ENCODE measurements around the gene MYRFL.
"Not testable (repeated sequence)": the region's sequence is repeated elsewhere in the genome, so short reads cannot be mapped to it uniquely, and the experiment has no call there.

MYRFL gene

DNA sequence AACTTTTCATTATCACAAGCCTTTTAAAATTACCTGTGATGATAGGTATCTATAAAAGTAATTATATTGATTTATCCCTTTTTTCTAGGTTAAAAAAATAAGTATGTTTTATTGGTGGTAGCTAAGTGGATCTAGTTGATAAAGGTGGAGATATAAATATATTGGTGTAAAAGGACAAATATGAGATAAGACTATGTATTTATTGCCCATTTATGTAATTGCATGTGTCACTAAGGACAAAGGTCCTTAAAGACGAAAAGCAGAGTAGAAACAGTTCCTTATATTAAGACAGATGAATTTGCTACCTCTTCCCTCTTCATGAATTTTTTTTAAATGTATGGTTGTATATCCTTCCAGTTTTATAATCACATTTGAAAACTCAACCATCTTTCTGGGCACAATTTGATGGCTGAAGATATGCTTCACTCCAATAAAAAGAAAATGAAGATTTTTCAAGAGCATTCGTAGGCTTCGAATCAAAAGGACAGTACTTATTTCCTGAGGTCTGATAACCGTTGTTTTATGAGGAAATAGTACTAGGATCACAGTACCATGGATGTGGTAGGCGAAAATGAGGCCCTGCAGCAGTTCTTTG, at the start of gene MYRFL:
Gene MYRFL (plus strand): TSS at position 262 of the 595 bp plus-strand sequence. CDS start 291 bp downstream, at position 553.
- in situ Hi-C loops (cut with MboI; ENCODE audit: low sequenced_read_pairs): no loop called here

DNA sequence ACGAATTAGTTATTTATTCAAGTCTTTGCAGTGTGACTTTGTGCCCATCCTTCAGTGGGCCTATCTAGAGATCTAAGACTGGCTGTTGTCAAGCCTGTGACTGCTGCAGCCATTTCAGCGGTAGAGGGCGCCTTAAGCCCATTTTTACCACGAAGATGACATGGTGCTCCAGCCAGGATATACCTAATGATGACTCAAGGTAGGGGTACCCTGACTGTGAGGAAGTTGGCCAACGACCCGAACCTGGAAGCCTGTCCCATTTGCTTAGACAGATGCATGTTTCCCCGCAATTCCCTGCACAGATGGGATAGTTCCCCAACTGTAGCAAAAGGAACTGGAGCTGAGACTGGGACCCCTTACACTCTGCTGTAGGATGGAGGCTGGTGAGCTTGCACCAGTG, 45.1 kb upstream of the MYRFL start:
- in situ Hi-C loops (cut with MboI; ENCODE audit: low sequenced_read_pairs): no loop called here

DNA sequence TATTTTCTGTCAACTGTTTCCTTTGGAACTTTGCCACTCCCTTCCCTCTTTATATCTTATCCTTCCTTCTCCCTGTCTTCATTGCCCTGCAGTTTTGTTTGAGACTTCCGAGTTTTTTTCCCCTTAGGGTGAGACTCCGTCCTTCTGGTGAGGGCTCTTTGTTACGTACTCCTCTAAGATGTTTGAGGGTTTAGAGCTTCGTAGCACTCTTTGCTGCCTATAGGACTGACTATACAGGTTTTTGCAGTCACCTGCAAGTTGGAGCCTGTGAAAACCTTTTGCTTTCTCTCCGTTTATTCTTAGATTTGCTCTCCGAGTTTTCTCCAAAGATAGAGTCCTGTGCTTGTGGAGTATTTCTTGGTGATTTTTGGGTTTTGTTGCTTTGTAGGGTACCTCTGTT, 41.7 kb upstream of the MYRFL start:
- in situ Hi-C loops (cut with MboI; ENCODE audit: low sequenced_read_pairs): no loop called here

DNA sequence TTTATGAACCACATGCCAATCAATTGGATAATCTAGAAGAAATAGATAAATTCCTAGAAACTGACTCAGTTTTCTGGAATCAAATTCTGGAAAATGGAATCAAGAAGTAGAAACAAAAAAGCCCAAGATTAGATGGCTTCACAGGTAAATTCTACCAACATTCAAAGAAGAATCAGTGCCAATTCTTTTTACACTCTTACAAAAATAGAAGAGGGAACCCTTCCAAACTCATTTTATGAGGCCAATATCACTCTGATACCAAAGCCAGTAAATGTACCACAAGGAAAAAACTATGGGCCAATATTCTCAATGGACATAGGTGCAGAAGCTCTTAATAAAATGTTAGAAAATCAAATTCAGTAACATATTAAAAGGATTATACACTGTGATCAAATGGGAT, 35.7 kb upstream of the MYRFL start:
- in situ Hi-C loops (cut with MboI; ENCODE audit: low sequenced_read_pairs): no loop called here

DNA sequence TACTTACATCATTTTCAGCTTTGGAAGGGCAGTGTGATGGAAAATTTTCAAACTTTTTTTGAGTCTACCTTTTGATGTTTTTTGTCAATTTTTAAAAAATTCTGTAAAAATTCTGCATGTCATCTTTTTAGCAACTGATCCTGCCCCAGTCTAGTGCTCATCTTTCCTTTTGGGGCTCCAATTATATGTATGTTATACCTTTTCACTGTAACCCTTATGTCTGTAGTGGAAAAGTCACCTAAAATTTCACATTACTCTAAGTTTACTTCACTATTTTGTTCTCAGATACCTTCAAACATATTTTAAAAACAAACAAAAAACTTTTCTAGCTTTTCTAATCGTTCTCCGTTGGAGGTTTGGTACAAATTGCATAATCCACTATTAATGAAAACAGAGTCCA, 32.5 kb upstream of the MYRFL start:
- in situ Hi-C loops (cut with MboI; ENCODE audit: low sequenced_read_pairs): no loop called here

DNA sequence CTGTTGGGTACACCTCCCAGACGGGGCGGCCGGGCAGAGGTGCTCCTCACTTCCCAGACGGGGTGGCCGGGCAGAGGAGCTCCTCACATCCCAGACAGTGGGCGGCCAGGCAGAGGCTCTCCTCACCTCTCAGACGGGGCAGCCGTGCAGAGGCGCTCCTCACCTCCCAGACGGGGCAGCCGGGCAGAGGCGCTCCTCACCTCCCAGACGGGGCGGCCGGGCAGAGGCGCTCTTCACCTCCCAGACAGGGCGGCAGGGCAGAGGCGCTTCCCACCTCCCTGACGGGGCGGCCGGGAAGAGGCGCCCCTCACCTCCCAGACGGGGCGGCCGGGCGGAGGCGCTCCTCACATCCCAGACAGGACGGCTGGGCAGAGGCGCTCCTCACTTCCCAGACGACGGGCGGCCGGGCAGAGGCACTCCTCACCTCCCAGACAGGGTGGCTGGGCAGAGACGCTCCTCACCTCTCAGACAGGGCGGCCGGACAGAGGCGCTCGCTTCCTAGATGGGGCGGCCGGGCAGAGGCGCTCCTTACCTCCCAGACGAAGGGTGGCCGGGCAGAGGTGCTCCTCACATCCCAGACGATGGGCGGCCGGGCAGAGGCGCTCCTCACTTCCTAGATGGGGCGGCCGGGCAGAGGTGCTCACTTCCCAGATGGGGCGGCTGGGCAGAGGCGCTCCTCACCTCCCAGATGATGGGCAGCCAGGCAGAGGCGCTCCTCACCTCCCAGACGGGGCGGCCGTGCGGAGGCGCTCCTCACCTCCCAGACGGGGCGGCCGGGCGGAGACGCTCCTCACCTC, 17.7 kb upstream of the MYRFL start:
- in situ Hi-C loops (cut with MboI; ENCODE audit: low sequenced_read_pairs): not testable (repeated sequence)

DNA sequence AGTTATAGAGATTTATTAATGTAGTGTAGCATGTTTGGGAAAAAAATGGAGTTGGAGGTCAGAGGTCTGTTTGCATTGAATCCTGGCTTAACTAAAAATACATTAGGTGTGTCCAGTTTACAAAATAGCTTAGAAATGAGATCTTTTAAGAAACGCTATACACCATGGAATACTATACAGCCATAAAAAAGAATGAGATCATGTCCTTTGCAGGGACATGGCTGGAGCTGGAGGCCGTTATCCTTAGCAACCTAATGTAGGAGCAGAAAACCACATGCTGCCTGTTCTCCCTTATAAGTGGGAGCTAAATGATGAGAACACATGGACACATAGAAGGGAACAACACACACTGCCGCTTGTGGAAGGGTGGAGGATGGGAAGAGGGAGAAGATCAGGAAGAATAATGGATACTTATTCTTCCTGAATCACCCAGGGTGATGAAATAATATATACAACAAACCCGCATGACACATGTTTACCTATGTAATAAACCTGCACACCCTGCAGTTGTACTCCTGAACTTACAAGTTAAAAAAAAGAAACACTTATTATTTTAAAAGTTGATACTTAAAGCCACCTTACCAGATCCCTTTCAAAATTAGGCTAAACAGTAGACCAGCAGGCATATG, 14.0 kb upstream of the MYRFL start:
- in situ Hi-C loops (cut with MboI; ENCODE audit: low sequenced_read_pairs): no loop called here

DNA sequence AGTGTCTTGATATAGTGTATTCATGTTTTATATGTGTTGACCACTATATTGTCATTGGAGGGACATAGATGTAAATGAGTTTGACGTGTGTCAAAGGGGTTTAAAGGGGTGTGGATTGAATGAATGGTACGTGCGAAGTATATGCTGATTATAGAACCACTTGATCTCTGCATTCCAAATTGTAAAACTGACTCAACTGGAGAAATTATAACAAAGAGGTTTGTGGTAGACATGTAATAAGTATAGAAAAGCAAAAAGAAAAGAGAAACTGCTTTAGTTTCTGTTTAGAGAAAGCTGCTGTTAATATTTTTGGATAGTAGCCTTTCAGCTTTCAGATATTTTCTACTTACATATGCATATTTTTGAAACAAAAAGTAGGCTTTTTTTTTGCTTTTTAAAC, 8.9 kb upstream of the MYRFL start:
- in situ Hi-C loops (cut with MboI; ENCODE audit: low sequenced_read_pairs): no loop called here

DNA sequence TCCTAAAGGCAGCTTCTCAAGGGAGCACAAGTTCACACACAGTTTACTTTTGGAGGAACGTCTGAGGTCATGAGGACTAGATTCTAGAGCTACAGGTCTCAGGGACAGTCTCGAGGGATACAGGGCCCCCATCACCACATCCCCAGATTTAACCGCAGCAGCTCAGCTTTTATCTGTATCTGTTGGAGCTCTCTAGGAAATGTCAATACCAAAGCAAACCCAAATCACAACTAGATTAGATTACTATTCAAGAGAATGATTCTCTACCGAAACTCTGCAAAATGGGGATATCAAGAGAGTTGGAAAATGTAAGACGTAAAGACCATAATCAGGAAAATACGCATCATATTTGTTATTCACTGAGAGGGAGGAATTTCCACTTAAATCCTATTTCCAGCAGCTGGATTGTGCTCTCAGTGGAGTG, 4.0 kb upstream of the MYRFL start:
- in situ Hi-C loops (cut with MboI; ENCODE audit: low sequenced_read_pairs): no loop called here

DNA sequence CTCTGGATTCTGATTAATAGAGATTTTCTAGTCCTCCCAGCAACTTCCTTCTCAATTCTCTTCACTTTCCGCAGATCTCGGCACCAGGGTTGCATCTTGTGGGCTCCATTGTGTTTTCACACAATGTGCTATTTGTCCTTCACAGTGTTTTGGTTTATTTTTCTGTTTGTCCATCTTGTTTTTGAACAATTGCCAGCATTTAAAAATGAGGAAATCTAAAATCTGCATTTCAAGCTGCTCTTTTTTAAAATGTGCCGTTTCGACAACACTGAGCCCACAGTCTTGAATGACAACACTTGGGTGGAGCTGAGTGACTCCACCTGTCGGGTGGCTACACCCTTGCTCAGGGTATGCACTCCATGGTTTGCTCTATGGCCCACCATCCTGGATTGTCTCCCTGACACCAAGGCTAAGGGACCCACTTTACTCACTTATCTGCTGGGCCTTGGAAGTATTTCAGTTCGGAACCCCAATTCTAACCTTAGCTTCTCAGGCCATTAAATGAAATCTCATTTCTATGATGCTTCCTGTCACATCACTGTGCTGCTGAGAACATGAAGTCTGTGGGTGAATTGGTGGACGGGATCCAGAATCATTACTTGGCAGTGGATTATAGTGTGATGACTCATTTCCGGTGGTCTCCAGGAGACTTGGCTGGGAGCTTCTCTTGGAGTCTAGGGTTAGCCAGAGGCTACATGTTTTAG, 3.4 kb upstream of the MYRFL start:
- in situ Hi-C loops (cut with MboI; ENCODE audit: low sequenced_read_pairs): no loop called here

DNA sequence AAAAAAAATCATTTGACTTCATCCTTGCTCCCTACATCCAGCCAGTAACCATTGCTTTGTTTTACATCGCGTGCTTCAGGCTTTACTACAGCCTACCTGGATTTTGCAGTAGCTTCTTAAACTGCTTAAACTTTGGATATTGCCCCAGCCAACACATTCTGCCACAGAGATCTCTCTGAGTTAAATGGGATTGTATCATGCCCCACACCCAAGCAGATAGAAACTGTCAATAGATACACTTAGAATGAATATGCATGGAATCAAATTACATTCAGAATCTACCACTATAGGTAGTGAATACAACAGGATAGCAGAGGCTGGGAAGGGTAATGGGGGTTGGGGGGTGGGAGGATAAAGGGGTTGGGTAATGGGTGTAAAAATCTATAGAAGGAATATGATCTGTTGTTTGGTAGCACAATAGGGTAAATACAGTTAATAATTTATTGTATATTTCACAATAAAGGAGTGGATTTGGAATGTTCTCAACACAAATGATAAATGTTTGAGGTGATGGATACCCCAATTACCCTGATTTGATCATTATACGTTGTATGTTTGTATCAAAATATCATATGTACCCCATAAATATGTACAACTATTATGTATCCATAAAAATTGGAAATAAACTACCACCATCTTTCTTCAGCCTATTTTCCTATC, 2.7 kb upstream of the MYRFL start:
- in situ Hi-C loops (cut with MboI; ENCODE audit: low sequenced_read_pairs): no loop called here

DNA sequence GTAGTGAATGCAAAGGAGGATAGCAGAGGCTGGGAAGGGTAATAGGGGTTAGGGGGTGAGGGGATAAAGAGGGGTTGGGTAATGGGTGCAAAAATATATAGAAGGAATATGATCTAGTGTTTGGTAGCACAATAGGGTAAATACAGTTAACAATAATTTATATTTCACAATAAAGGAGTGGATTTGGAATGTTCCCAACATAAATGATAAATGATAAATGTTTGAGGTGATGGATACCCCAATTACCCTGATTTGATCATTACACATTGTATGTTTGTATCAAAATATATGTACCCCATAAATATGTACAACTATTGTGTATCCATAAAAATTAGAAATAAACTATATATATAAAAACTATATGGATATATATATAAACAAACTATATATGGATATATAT, 999 bp upstream of the MYRFL start:
- in situ Hi-C loops (cut with MboI; ENCODE audit: low sequenced_read_pairs): no loop called here

DNA sequence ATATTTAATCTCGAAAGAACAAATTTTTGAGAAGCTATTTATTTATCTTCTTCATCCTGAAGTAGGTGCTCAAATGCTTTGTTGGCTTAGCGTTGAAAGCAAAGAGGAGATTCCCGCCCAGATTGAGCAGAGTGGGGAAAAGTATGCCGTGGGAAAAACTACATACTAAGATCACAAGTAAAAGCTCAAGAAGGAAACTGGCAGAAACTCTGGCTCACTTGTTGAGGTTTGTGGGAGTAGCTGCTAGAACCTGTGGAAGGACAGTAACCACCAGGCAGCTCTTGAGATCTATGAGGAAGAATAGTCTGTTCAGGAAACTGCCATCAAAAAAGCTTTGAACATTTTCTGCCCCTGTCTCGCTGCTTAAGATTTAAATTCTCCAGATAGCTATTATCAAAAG, 3.9 kb downstream of the MYRFL start:
- in situ Hi-C loops (cut with MboI; ENCODE audit: low sequenced_read_pairs): no loop called here

DNA sequence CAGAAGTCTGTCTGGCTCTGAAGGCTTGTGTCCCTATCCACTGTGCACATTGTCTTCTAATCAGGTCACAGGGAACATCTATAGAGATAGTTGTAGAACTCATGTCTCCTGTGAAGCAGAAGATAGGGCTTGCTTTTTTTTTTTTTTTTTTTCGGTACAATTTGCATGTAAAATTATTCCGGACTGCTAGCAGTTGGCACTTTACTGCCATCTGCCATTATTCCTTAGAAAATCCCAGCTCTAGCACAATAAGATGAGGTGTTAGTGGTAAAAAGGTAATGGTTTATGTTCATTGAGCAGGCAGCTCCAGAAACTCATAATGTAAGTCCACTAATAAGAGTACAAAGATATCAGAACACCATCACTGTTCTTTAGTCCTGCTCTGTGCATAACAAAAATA, 8.7 kb downstream of the MYRFL start:
- in situ Hi-C loops (cut with MboI; ENCODE audit: low sequenced_read_pairs): no loop called here

DNA sequence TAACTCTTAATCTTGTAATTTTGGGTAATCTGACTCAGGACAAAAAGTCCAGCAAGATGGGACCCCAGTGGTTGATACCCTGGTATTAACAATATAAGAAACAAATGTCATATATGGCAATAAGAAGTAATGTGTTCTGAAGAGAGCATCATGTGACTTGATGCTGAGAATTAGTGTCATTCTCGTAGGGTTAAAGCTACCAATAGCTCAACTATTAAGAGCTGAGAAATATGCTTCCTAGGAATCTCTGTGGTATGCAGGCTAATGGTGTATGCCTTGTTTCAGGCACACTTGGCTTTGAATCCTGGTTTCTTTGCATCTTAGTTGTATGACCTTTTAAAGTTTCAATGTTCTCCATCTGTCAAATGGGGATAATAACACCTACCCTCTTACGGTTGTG, 9.1 kb downstream of the MYRFL start:
- in situ Hi-C loops (cut with MboI; ENCODE audit: low sequenced_read_pairs): no loop called here

DNA sequence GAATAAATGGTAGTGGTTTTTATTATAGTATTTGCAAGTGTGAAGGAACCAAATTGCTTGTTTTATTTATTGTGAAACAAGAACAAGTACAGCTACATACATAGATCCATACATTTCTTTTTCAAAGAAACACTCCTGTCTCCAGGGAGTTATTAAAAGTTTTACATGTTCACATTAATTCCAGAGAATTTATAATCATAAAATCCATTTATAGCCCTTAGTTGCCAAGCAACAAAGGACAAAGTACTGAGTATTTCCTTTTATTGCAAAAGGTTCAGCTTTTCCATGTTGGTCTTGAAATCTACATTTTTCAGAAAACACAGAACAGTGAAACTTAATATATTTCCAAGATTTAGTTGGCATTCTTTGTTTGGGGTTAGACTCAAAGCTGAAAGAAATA, 9.5 kb downstream of the MYRFL start:
- in situ Hi-C loops (cut with MboI; ENCODE audit: low sequenced_read_pairs): no loop called here

DNA sequence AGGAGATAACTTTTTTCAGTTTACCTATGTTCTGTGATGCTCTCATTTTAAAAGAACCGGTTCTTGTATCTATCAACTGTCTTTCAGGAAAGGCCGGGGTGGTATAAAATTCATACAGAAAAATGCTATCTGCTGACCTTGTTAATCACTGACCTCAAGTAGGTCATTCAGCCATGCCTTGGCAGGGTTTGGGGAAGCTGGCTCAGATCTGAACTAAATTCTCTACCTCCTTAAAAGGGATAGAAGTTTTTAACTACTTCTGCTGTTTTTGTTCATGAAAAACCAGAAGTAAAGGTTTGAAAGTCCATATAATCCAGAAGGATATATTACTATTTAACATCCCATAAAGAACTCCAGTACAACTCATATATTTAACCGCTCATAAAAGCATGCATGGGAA, 10.1 kb downstream of the MYRFL start:
- in situ Hi-C loops (cut with MboI; ENCODE audit: low sequenced_read_pairs): no loop called here

DNA sequence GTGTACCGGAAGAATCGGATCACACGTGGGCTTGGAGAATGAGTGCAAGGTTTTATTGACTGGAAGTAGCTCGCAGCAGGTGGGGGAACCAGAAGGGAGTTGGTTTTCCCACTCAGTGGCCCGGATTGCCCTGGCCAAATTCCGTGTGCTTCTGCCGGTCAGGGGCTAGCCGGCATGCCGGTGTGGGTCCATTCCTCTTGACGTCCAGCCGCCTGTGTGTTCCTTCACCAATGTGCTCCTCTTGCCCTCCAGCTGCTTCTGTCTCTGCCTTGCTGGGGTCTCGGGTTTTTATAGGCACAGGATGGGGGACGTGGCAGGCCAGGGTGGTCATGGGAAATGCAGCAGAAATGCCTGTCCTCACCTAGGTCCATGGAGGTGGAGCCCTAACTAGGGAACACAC, 11.0 kb downstream of the MYRFL start:
- in situ Hi-C loops (cut with MboI; ENCODE audit: low sequenced_read_pairs): no loop called here

DNA sequence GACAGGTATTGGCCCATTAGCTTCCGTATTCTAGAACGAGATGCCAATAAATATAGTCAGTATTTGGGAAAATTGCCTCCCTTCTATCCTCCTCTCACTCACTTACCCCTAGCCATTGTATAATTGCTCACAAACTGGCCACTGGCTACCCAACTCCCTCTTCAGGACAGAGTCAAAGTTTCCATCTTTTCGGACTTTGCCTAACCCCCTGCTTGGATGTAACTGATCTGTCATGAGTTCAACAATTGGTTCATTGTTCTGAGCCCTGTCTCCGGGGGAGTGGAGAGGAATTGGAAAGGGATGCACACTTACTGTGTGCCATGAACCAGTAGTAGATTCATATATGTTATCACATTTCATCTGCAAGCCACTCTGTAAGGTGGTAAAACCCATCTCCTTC, 12.2 kb downstream of the MYRFL start:
- in situ Hi-C loops (cut with MboI; ENCODE audit: low sequenced_read_pairs): no loop called here

DNA sequence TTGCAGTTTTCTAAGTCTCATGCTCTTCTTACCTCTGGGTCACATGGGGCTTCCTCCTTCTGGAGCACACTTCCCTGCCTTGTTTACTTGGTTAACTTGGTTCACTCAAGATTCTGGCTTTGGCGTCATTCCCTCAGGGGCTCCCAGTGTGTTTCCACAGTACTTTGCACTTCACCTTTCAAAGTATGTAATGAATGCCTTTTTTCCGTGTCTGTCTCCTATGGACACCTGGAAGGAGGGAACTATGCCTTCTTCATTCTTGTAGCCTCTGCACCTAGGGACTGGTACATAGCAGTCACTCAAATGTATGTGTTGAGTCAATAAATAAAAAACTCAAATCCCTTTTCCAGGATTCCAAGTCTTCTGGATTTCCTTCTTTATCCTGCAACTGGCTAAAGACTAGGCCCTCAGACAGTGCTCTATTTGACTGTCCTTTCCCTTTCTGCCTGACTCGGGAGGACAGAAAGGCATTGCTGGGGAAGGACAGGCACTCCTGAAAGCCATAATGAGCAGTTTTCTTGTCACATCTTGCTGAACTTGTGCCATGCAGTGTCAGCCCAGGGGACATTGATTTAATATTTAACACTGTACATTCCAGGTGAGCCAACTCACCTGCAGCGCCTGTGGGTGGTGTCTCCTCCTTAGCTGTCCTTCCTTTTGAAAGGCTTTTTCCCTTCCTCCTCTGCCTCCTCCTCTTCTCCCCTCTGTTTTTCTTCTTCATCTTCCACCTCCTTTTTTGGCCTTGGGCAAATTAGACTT, 12.8 kb downstream of the MYRFL start:
- in situ Hi-C loops (cut with MboI; ENCODE audit: low sequenced_read_pairs): no loop called here
